GM12874 (cell line): ENCODE results near the gene ADGRB2.

Experiments
- TF ChIP-seq, protein P1 (sequence below): IDR thresholded peaks from 2 replicates; pipeline ENCODE4 v1.5.1; 2011; ENCODE audit warnings: low read depth, mild to moderate bottlenecking, control low read depth, low read length, moderate library complexity; ENCODE audit not compliant: insufficient read depth

Gene ADGRB2

DNA sequence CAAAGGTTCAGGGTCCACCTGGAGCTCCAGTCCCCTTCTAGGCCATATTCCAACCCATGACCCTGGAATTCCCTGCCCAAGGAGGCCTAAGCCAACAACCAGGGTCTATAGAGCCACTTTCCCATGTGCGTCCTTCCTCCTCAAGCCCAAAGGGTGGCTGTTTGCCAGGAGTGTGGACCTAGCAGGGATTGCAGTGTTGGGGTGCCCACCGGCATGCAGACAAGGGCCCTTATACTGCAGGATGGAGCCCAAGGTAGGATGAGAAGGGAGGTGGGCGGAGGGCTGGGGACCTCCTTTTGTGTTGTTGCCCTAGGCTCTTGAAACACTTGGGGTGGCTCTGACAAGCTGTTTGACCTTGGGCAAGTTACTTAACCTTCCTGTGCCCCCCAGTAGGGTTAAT is 19.7 kb upstream of the ADGRB2 start:
- TF ChIP-seq, protein P1, sequence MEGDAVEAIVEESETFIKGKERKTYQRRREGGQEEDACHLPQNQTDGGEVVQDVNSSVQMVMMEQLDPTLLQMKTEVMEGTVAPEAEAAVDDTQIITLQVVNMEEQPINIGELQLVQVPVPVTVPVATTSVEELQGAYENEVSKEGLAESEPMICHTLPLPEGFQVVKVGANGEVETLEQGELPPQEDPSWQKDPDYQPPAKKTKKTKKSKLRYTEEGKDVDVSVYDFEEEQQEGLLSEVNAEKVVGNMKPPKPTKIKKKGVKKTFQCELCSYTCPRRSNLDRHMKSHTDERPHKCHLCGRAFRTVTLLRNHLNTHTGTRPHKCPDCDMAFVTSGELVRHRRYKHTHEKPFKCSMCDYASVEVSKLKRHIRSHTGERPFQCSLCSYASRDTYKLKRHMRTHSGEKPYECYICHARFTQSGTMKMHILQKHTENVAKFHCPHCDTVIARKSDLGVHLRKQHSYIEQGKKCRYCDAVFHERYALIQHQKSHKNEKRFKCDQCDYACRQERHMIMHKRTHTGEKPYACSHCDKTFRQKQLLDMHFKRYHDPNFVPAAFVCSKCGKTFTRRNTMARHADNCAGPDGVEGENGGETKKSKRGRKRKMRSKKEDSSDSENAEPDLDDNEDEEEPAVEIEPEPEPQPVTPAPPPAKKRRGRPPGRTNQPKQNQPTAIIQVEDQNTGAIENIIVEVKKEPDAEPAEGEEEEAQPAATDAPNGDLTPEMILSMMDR = no peak

DNA sequence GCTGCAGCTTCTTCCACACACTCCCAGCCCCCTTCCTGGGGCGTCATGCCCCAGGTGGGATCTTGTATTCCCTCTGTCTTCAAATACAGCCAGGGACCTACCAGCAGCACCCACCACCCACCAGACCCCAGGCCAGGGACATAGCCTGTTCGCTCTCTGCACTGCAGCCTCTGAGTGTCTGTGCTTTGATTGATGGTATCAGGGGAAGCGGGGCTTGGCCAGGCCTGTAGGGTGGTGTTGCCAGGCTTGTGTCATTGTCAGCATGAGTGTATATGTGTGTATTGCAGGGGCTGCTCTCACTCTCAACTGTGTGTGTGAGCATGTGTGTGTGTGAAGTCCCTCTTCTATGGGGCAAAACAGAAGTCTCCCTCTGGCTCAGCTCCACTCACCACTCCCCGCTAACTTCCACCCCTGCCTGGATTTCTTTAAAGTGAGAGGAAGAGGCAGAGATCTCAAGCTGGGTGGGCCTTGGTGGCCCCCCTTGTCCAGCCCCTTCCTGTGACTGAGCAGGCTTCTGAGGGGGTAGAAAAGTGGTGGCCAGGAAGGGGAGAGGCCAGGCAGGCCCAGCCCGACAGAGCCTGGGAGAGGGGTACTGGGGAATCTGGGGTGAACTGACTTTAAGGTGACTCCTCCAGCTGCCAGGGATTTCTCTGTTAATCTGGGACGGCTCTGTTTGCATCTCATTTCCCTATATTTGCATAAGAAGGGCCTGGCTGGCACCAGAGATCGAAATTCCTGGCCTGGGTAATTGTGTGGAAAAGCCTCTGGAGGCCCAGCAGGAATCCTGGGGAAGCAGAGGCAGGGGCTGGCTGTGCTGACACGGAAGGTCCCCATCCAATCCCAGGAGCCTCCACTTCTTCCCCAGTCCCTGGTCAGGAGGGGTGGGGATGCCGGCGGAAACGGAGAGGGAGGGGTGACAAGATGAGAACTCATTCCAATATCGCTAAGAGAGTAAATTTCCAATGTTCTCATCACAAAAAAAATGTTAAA is 18.6 kb upstream of the ADGRB2 start:
- TF ChIP-seq, protein P1 = no peak

DNA sequence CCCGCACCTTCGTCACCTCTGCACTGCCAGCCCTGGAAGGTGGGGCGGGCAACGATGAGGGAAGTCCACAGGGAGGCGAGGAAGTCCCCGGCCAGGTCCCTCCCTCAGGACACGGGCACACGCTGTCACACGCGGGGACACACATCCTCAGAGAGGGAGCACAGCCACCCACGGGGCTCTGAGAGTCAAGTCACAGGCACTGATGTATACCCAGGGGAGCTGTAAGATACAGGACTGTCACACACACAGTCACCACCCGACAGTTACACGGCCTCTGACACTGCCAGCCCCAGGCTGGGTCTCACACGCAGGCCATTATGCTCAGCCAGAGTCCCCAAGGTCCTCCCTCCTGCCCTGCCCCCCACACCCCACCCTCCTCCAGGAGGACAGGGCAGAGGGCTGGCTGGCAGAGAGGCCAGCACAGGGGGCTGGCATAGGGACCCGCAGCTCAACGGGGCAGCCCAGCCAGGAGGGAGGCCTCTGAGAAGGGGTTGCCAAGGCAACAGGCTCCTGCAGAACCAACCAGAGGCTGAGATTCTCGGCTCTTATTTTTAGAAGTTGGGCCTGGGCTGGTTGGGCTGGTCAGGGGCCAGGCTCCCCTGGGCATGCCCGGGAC is 17.7 kb upstream of the ADGRB2 start:
- TF ChIP-seq, protein P1 = no peak

DNA sequence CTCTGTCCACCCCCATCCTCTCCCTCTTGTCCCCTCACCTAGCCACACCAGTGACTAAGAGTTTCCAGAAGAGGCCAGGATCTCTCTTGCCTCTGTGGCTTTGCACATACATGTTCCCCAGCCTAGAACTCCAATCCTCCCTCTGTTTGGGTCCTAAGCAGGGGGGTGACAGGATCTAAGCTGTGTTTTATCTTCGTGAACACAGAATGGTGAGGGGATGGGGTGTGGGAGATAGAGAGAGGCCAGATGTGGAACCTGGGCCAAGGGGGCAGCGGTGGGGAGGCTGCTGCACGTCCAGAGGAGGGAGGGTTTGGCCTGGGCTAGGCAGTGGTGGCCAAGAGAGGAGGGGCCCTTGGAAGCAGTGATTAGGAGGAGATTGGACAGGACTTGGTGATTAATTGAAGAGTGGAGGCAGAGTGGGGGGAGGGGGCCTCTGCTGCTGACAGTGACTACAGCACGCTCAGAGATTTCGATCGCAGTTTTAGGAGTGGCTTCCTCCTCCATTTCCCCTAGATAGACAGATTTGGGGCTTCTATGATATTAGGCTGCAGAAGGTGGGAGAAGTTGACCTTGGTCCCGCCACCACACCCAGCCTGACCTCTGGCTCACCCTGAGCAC is 17.1 kb upstream of the ADGRB2 start:
- TF ChIP-seq, protein P1 = no peak

DNA sequence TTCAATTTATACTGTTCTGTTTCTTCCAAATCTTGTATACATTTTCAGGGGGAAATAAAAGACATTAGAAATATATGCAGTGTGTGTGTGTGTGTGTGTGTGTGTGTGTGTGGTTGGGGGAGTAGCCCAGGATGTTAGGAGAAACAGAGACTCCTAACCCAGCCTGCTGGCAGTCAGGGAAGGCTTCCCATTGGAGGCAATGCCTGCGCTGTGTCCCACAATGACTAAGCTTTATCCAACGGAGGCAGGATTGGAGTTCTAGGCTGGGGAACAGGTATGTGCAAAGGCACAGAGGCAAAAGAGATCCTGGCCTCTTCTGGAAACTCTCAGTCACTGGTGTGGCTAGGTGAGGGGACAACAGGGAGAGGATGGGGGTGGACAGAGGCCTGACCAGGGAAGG is 16.5 kb upstream of the ADGRB2 start:
- TF ChIP-seq, protein P1 = no peak

DNA sequence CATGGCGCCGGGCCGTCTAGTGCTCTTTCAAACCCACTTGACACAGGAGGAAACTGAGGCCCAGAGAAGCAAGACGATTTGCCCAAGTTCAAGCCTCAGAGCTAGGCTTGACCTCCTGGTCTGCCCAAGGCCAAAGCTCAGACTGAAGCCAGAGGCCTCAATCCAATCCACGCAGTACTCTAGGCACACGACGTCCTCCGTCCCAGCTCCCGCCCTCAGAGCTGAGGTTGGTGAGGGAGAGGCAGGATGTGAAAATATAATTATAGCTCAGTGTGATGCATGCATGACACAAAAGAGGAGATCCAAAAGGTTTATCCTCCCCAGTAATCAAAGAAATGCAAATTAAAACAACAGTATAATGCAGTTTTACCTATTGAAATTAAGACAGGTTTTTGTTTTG is 15.5 kb upstream of the ADGRB2 start:
- TF ChIP-seq, protein P1 = no peak
